Activated naive CD8-positive, alpha-beta T cell treated with anti-CD3 and anti-CD28 coated beads, Interleukin-2, amount 50 U/mL, for 24 hours (primary cell): ENCODE results near the gene SYCN.

Experiments
- ATAC-seq: fragments of 150-1000 bp; cut with Tn5 transposase; one replicate; pipeline ENCODE4 v1.10.0; 2021
- DNase-seq: peaks from one replicate; pipeline ENCODE4 v3.0.0; 2021
- H3K27ac Mint-ChIP-seq: one replicate; pipeline ENCODE4 v1.8.0; 2021; ENCODE audit warnings: mild to moderate bottlenecking, mixed read lengths
- H3K27me3 Mint-ChIP-seq: one replicate; pipeline ENCODE4 v1.8.0; 2021; ENCODE audit warnings: mixed read lengths
- H3K36me3 Mint-ChIP-seq: one replicate; pipeline ENCODE4 v1.8.0; 2021; ENCODE audit warnings: low read depth, mixed read lengths
- H3K4me1 Mint-ChIP-seq: one replicate; pipeline ENCODE4 v1.8.0; 2021; ENCODE audit warnings: mixed read lengths
- H3K4me3 Mint-ChIP-seq: one replicate; pipeline ENCODE4 v1.8.0; 2021; ENCODE audit warnings: mild to moderate bottlenecking, moderate library complexity, mixed read lengths
- H3K9me3 Mint-ChIP-seq: one replicate; pipeline ENCODE4 v1.8.0; 2021; ENCODE audit warnings: mixed read lengths

Gene SYCN

GRCh38 chr19:39174142-39174541 is 29.9 kb downstream of the SYCN start:
- no peaks in the 10 kb centered on the region for H3K9me3 Mint-ChIP-seq
- no peaks in the 10 kb centered on the region for H3K4me1 Mint-ChIP-seq
- H3K36me3 Mint-ChIP-seq: peaks cover 2% of the 10 kb centered on the region
- H3K27ac Mint-ChIP-seq: no peak overlapping the region
- no peak overlapping the region for H3K4me3 Mint-ChIP-seq
- ATAC-seq: no peak
- DNase-seq: no peak
- H3K27me3 Mint-ChIP-seq: no peaks in the 10 kb centered on the region

GRCh38 chr19:39173502-39173991 is 30.5 kb downstream of the SYCN start:
- H3K9me3 Mint-ChIP-seq: no peaks in the 10 kb centered on the region
- no peak overlapping the region for H3K27ac Mint-ChIP-seq
- H3K36me3 Mint-ChIP-seq: peaks cover 2% of the 10 kb centered on the region
- H3K4me3 Mint-ChIP-seq: no peak overlapping the region
- ATAC-seq (no peak), DNase-seq (no peak)
- no peaks in the 10 kb centered on the region for H3K4me1 Mint-ChIP-seq
- H3K27me3 Mint-ChIP-seq: no peaks in the 10 kb centered on the region

- Mint-ChIP-seq H3K27ac (no peak overlapping the region), H3K4me3 (no peak overlapping the region), H3K9me3 (no peaks in the 10 kb centered on the region), H3K36me3 (peaks cover 2% of the 10 kb centered on the region), H3K27me3 (no peaks in the 10 kb centered on the region), H3K4me1 (no peaks in the 10 kb centered on the region)
- ATAC-seq: no peak
- DNase-seq: no peak
These were observed 31.2 kb downstream of the SYCN start for GRCh38 chr19:39172700-39173501.

GRCh38 chr19:39171479-39172465 is 32.3 kb downstream of the SYCN start:
- Mint-ChIP-seq H3K4me3 (no peak overlapping the region), H3K36me3 (peaks cover 2% of the 10 kb centered on the region), H3K4me1 (no peaks in the 10 kb centered on the region), H3K27me3 (no peaks in the 10 kb centered on the region), H3K27ac (no peak overlapping the region), H3K9me3 (no peaks in the 10 kb centered on the region)
- DNase-seq (no peak), ATAC-seq (no peak)

GRCh38 chr19:39170386-39171231 is 33.5 kb downstream of the SYCN start:
- H3K36me3 Mint-ChIP-seq: no peaks in the 10 kb centered on the region
- H3K9me3 Mint-ChIP-seq: no peaks in the 10 kb centered on the region
- DNase-seq (no peak), ATAC-seq (no peak)
- no peaks in the 10 kb centered on the region for H3K27me3 Mint-ChIP-seq
- no peaks in the 10 kb centered on the region for H3K4me1 Mint-ChIP-seq
- H3K27ac Mint-ChIP-seq: no peak overlapping the region
- H3K4me3 Mint-ChIP-seq: no peak overlapping the region

- Mint-ChIP-seq H3K27me3 (no peaks in the 10 kb centered on the region), H3K36me3 (no peaks in the 10 kb centered on the region), H3K27ac (no peak overlapping the region), H3K9me3 (no peaks in the 10 kb centered on the region), H3K4me3 (no peak overlapping the region), H3K4me1 (no peaks in the 10 kb centered on the region)
- no peak for DNase-seq
- no peak for ATAC-seq
These were observed 34.8 kb downstream of the SYCN start for GRCh38 chr19:39169143-39169810.

GRCh38 chr19:39168258-39169142 is 35.6 kb downstream of the SYCN start:
- H3K9me3 Mint-ChIP-seq: no peaks in the 10 kb centered on the region
- no peaks in the 10 kb centered on the region for H3K36me3 Mint-ChIP-seq
- no peak overlapping the region for H3K4me3 Mint-ChIP-seq
- H3K4me1 Mint-ChIP-seq: no peaks in the 10 kb centered on the region
- ATAC-seq (no peak), DNase-seq (no peak)
- no peak overlapping the region for H3K27ac Mint-ChIP-seq
- H3K27me3 Mint-ChIP-seq: no peaks in the 10 kb centered on the region

- Mint-ChIP-seq H3K27ac (no peak overlapping the region), H3K4me3 (no peak overlapping the region), H3K27me3 (no peaks in the 10 kb centered on the region), H3K36me3 (no peaks in the 10 kb centered on the region), H3K9me3 (no peaks in the 10 kb centered on the region), H3K4me1 (peaks cover 8% of the 10 kb centered on the region)
- DNase-seq: no peak
- no peak for ATAC-seq
These were observed 36.4 kb downstream of the SYCN start for GRCh38 chr19:39167461-39168257.

- no peak overlapping the region for H3K4me3 Mint-ChIP-seq
- peak; percentile 8 for ATAC-seq
These were observed 37.3 kb downstream of the SYCN start for GRCh38 chr19:39166571-39167391.

GRCh38 chr19:39165857-39166256 is 38.2 kb downstream of the SYCN start:
- Mint-ChIP-seq H3K4me1 (peaks cover 11% of the 10 kb centered on the region), H3K9me3 (no peaks in the 10 kb centered on the region), H3K4me3 (no peak overlapping the region), H3K27me3 (no peaks in the 10 kb centered on the region), H3K27ac (no peak overlapping the region), H3K36me3 (no peaks in the 10 kb centered on the region)
- no peak for DNase-seq
- ATAC-seq: no peak

More at GRCh38 chr19:39166571-39167391, 37.3 kb downstream of the SYCN start:
- no peak overlapping the region for H3K27ac Mint-ChIP-seq
- no peaks in the 10 kb centered on the region for H3K36me3 Mint-ChIP-seq
- no peaks in the 10 kb centered on the region for H3K9me3 Mint-ChIP-seq
- no peaks in the 10 kb centered on the region for H3K27me3 Mint-ChIP-seq
- DNase-seq: no peak
- H3K4me1 Mint-ChIP-seq: peaks cover 11% of the 10 kb centered on the region

GRCh38 chr19:39164289-39164688 is 39.8 kb downstream of the SYCN start:
- Mint-ChIP-seq H3K4me3 (no peak overlapping the region), H3K9me3 (no peaks in the 10 kb centered on the region), H3K27ac (no peak overlapping the region), H3K27me3 (no peaks in the 10 kb centered on the region), H3K4me1 (peaks cover 13% of the 10 kb centered on the region), H3K36me3 (no peaks in the 10 kb centered on the region)
- ATAC-seq (no peak), DNase-seq (no peak)

- Mint-ChIP-seq H3K27me3 (no peaks in the 10 kb centered on the region), H3K27ac (no peak overlapping the region)
- no peak for ATAC-seq
These were observed 40.4 kb downstream of the SYCN start for GRCh38 chr19:39163621-39164020.

More at GRCh38 chr19:39163621-39164020, 40.4 kb downstream of the SYCN start:
- no peaks in the 10 kb centered on the region for H3K9me3 Mint-ChIP-seq
- no peaks in the 10 kb centered on the region for H3K36me3 Mint-ChIP-seq
- H3K4me1 Mint-ChIP-seq: peaks cover 13% of the 10 kb centered on the region
- H3K4me3 Mint-ChIP-seq: no peak overlapping the region
- DNase-seq: no peak
